Measurements from ENCODE around the gene AUTS2. TPM values are rescaled to one million over a fixed set of nuclear protein-coding genes. Genes with fewer than 3 reads are reported as not detected.

The AUTS2 gene
- total RNA-seq, 1 experiment from 2014 or later: 13.9 TPM

DNA sequence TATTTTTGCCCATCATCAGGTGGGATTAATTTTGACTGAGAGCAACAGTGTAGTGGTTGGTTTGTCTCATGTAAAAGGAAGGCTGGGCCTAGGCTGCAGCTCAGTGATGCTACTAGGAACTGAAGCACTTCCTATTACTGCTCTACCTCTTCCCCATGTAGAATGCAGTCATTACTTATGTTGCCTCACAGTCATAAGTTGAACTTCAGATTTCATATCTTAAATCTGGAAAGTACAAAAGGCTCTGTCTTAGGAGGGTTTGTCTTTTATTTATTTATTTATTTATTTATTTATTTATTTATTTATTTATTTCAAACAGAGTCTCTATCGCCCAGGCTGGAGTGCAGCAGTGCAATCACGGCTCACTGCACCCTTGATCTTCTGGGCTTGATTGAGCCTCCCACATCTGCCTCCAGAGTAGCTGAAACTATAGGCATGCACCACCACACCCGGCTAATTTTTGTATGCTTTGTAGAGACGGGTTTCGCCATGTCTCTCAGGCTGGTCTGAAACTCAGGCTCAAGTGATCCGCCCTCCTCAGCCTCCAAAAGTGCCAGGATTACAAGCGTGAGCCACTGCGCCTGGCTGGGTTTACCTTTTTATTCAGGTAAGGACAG, 812.0 kb downstream of the AUTS2 start:
- DNase-seq (ENCODE audit: low read depth): no peak

DNA sequence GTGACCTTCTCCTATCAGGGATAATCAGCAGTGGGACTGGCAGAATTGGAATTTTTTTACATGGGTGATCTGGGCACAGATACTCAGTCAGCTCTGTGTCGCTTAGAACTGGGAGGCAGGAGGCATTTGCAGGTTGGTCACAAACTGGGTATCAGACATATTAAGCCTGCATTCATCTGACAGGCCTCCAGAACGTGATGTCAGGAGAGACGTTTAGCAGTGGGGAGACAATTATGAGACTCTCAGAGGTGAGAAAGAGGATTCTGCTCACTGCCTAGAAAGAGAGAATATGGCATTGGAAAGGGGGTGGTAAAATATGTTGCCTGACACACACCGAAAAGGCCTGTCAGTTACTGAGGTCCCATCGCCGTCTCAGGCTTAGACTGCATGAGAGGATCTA, 816.1 kb downstream of the AUTS2 start:
- no peak for DNase-seq (ENCODE audit: low read depth)

DNA sequence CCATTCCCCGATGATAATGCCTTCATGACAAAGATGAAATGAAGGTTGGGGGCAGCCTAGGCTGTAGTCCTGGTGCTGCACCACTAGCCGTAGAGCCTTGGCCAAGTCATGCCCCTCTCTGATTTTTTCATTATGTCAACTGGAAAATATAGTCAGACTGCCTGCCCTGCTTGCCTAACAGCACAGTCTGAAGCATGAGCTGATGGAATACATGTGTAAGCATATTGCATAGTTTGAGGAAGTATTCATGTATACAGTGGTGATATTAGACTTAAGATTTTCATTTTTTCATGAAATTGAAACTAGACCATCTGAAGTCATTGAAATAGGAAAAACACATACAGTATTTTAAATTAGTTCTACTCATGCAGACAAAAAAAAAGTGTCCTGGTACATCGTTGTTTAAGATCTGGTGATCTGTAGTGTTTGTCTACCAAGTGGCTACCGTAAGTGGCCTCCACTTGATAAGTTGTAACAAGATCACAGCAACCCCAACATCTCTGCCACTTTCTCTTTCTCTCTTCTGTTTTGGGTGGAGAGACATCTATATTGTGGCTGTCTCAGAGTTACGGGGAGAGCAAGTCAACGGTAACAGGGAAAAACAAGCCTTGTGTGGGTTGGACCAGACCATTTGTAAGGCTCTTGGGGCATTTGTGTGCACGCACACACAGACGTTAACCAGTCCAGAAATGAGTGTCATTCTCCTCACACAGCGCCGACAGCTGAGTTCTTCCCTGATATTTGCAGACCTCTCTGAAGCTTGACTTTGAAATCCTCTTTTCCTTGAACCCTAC, 817.1 kb downstream of the AUTS2 start:
- no peak for DNase-seq (ENCODE audit: low read depth)

DNA sequence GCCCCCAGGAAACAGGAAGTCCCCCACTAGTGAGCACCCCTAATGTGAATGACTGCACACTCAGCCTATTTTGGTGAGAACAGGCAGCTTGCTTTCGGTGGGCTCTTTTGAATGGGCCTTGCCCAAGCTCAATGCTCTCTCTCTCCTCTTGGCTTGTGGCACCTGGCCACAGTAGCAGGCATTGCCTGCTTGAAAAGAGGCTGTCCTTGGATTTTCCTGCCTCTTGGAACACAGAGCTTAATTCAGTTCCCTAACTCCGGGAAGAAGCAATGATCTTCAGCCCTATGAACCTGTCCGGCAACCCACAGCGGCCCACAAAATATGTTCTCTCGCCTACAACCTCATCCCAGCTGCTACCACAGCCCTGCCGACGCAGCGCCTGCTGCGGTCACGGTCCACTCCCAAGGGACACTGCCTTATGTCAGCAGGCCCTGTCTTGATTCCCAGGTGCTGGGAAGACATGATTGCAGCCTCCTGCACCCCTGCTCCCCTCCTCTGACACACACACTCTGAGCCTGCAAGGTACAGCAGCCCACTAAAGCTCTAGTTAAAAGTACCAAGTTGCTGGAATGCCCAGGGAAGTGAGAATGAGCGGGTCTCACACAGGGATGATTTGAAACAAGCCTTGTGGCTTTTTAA, 818.2 kb downstream of the AUTS2 start:
- no peak for DNase-seq (ENCODE audit: low read depth)

DNA sequence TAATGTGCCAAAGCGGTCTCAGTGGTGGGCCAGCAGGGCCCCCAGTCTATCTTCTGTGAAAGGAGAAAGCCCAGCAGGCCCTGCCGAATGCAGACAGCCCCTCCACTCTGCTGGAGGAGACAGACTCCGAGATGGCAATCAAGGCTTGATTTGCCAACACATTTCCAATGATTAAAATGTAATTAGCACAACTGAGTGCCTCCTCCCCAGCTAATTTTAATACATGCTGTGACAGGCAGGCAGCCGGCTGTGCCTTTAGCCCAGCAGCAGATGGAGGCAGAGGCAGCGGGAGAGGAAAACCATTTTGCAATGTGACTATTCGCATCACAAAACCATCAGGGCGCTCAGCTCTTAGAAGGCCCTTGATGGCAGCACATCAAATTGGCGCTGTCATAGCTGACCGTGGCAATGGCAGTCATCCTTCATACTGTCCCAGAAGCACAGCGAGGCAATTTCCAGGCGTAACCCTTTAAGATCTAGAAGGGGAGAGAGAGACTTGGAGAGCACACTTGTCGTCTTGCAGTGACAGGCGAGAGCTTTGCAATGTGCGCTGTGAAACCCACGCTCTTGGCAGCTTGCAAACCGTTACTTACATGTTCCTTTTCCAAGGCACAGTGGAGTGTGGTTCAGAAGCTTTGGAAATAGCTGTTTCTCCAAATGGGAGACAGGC, 818.8 kb downstream of the AUTS2 start:
- DNase-seq (ENCODE audit: low read depth): no peak

DNA sequence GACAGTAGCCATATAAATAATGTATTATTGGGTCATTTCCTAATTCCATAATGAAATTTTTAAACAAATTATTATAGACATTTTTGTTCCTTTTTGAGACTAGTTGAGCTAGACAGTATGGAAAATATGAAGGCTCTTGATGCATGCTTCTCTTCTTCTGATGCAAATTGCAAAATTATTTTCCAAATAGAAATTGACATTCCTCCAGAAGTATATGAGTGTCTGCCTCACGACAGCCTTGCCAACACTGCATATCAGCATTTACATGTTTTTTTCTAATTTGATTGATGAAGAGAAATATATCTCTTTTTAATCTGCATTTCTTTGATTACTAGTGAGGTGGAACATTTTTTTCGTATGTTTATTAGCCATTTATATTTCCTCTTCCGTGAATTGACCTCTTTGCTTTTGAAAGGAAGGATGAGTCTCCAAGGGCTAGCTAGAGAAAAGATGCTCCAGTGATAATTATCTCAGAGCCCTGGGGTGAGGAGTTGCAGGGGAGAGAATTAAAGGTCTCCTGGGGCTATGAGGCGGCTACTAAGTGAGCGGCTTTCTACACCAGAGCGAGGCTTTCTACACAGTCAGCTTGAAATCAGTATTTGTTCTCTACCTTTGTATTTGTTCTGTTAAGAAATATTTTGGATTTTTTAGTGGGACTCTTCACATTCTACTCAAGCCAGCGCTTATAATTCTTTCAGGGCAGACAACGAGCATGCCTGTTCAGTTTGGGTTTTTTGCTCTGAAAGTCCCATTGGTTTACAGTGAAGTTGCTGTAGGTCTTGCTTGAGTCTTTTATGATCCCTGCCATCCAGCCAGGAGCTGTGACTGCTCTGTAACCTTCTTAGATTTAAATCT, 821.5 kb downstream of the AUTS2 start:
- DNase-seq (ENCODE audit: low read depth): no peak

DNA sequence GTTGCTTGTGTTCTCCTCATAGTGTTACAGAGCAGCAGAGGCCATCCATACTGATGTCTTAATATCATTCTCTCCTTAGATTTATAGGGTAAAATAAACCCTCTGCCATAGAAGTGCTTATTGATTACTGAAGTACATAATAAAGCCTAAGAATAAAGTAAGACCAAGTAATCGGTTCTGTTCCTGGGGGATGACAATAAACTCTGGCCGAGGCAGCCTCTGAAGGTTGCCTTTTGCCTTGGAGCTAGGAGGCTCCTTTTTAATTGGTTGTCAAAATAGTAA, 822.0 kb downstream of the AUTS2 start:
- DNase-seq (ENCODE audit: low read depth): no peak

DNA sequence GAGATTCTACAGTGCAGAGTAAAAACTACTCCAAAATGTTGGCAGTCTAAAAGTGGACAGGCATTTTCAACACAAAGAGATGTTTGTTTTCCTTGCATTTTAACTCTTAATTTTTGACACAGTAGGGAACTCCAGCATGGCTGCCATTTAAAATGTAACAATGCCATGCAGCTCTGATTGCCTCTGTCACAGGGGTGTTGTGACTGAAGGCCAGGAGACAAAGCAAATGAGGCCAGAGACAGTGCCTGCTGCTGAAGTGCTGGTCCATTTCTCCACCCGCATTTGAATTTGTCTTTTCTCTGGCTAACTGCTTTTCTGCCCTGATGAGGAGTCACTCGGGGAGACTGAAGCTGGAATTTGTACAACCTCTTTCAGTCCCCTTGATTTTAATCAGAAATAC, 823.0 kb downstream of the AUTS2 start:
- DNase-seq (ENCODE audit: low read depth): no peak

DNA sequence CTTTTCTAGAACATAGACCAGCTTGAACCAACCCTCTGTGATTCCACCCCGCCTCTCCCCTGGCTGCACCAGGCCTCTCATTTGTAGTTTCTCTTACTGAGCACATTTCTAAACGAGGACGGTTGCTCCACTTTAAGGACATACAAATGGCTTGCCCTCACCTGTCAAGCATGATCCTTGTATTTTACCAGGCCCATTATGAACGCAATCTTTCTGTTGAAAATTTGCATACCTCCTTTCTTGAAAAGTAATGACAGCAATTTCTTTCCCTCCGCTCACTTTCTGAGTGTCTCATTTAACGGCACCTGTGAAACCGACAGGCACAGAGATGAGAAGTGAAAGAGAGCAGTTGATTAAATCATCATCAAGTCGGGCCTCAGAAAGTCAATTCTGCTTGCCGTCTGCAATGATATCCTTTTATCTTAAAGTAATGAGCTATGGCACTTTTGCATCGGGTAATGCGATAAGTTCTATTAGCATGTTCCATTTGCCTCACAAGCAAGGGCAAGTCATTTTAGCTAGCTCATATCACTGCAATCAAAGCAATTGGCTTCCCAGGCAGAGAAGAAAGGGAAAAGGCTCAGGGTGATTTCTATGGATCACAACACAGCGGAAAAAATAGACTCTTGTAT, 828.1 kb downstream of the AUTS2 start:
- DNase-seq (ENCODE audit: low read depth): no peak

DNA sequence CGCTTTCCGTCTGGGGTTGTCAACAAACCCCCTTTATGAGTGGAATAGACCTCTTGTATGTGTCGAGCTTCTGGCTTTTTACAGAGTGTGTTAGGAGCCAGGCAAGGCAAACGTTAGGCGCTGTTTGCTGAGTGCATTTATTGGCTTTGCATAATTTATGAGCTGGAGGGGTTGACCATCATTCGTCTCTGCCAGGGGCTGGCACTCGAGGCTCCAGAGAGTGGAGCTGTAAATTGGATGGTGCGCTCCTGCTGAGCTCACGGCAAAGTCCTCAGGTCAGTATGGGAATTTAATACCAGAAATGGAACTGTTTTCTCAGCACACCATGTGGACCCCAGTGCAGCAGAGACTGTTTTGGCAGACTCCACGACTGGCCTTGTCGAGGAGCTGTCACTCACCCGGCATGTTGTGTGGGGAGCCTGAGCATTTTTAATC, 834.3 kb downstream of the AUTS2 start:
- no peak for DNase-seq (ENCODE audit: low read depth)

DNA sequence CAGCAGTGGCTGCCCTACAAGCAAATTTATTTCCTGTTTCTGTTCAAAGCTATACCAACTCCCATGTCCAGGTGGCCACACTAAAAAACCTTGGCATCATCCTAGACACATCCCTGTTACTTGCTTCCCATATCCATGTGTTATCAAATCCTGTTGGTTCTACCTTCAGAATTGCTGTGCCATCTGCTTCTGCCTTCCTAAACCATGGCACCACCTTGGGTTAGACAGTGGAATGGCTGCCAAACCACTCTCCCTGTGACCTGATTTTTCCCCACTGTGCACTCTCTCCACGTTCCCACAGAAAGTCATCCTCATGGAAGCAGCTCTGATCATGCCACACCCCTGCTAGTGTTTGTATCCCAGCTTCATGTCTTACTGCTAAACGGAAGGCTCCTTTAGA, 836.1 kb downstream of the AUTS2 start:
- DNase-seq (ENCODE audit: low read depth): no peak

DNA sequence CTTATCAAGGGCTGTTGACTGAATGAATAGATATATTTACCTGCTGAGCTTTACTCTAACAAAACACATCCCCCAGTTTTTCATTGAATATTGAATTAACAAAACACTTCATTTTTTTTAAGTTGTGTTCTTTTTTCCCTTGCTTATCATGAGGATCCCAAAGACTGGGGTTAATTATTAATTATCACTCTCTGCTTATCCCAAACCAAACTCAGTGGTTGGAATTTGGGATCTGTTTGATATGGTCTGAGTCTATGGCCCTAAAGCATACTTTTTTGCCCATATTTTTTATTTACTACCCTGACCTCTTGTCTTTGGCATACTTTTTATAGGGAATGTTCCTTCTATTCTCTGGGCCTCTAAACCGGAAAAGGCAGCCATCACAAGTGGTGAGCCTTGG, 836.5 kb downstream of the AUTS2 start:
- DNase-seq (ENCODE audit: low read depth): no peak

DNA sequence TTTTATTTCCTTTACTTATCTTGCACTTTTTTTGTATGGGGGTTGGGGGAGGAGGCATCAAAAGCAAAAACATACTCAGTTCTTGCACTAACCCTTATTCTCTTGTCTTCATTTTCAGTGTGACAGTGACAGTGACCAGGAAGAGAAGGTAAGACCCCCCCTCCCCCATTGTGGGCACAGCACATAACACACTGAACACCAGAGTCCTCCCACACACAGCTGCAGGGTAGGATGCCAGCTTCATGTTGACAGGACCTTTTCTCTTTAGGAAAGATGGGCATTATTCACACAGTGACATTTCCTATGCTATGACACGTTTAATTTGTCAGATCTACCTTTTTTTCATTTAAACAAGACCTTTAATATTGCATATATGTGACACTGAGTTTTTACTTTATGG, 837.4 kb downstream of the AUTS2 start:
- DNase-seq (ENCODE audit: low read depth): no peak

DNA sequence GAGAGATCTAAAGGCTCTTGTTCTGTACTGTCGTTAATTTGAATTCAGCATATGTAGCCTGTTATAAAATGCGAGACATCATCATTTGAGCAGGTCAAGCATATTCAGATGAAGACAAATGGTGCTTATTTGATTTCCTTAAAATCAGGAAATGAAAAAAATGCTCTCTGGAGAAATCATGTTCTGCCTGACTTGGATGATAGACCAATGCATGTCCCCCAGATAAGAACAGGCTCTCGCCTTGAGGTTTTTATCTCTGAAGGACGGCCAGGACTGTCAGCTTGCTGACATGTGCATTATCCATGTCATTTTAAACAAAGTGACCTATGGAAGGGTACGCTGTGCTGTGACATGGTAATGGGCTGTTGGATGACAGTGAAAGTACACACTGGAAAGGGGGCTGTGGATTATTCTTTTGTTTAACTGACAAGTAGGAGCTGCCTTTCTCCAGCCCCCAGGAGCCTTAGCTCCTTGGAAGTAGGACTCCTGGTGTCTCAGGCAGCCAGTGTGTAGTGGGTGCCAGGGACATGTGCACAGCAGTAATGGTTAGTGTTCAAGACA, 838.6 kb downstream of the AUTS2 start:
- no peak for DNase-seq (ENCODE audit: low read depth)

DNA sequence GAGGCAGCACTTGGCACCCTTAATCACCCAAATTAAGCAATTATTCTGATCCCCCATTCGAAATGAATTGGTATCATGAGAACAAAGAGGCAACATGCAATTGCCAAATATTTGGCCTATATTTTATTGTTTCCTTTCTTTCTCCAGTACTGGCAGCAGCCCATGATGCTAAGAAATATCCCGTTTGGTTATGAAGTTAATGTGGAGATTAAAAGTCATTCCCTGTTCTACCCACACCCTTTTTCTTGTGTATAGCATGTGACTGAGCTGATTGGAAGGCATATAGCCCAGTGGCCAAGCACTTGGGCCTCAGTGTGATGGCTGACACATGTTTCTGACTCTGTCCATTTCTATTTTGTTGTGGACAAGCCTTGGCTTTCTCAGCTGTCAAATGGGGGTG, 841.4 kb downstream of the AUTS2 start:
- no peak for DNase-seq (ENCODE audit: low read depth)

DNA sequence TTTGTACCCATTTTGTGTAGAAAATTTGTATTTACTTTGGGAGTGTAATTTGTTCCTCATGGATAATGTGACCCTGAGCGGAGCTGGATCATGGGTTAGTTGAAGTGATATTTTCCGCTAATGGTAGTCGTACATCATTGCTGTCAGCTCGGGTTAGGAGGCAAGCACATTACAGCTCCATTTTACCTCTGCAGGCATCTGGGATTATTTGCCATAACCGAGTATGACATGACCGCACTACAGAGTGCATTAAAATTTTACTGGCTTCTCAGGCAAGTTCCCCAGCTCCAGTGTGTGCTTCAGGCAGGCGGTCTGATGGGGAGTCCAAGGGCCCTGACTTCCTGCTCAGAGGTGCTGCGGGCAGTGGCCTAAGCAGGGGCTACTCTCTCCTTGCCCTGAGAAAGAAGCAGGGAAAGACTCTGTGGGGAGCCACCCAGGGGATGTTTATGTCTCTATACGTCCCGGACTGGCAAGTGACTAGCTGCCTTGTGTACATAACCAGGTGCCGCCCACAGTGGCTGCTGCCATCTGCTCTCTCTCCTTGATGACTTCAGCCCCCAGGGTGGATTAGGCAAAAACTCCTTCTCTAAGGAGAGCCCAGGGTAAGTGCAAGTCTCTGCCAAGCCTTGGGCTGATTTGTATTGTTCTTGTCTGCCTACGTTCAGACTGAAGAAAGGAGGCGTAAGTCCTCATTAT, 848.3 kb downstream of the AUTS2 start:
- DNase-seq (ENCODE audit: low read depth): no peak

DNA sequence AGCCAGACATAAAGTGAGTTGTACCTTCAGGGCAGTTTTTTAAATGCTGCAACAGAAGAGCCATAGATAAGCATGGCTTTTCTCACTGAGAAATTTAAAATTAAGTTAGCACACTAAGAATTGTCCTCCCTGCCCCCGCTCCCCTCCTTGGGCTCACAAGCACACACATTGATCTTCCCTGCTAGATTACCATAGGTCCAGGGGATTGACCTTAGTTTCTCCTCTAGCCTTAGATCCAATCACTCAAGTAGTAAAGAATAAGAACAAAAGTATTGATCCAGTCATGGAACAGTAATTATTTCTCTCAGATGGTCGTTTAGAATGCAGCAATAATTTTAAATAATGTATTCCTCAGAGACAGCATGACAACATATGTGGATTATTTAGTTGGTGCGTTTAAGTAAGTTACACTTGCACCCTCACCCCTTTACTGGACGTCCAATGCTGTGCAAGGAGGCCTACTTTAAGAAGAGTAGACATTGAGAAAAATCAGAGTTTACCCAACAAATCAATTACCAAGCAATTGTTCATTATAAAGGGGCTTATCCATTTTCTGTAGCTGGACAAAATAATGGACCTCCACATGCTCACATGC, 850.1 kb downstream of the AUTS2 start:
- no peak for DNase-seq (ENCODE audit: low read depth)

DNA sequence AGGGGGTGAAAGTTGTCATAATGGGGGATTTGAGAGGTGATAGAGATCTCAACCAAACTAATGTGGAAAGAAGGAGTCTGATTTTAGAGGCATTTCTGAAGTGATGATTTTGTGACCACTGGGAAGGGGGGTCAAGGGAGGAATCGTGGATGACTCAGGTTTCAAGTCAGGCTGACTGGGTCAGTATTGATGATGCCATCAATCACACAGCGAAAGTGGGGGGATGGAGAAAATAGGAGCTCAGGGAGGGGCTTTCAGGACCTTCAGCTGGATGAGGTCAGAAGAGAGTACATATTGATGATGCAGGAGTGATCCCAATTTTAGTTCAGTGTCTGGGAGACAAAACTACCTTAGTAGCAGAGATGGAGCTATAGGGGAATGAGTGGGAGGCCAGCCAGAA, 852.5 kb downstream of the AUTS2 start:
- DNase-seq (ENCODE audit: low read depth): no peak

DNA sequence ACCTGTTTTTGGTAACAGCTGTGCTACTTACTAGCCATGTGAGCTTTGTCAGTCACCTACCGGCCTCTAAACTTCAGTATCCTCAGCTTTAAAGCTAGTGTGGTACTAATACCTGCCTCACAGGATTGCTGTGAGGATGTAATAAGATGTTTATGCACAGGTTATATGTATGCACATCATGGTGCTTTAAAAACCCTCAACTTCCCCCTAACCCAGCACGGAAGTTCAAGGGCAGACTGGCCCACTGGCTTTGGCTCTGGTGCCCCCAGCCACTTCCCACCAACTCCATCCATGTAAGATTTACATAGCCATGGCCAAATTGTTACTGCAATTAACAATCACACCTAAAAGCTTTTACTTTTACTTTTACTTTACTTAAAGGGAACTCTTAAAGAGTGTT, 857.6 kb downstream of the AUTS2 start:
- no peak for DNase-seq (ENCODE audit: low read depth)

DNA sequence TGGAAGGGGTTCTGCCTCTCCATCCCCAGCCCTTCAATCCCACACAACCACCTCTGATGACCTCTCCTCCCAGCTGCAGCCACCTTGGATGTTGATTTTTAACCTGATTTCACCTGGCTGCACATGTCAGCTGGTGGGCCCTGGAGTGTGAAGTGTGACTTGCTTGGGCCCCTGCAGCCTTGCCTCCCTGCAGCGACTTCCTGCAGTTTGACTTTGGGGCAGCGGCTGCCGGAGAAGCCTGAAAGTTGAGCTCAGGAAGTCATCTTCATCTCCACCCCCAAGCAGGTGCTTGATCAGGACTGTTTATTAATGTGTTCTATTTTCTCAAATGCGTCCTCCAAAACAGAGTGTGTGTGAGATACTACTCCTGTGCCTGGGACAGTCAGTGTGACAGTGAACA, 858.4 kb downstream of the AUTS2 start:
- no peak for DNase-seq (ENCODE audit: low read depth)
